ENCODE data around the gene ARSA. TPM values are rescaled to one million over a fixed set of nuclear protein-coding genes. Genes with fewer than 3 reads are reported as not detected.
A peak's percentile ranks its signal among the peaks of the same experiment; 100 is the strongest.

The ARSA gene
- total RNA-seq, 1 experiment from 2014 or later, result 10.3 TPM

GRCh38 chr22:50674606-50675552, 46.9 kb upstream of the ARSA start:
- H3K4me1 ChIP-seq (ENCODE audit: insufficient read depth, low read length), result no peaks in the 10 kb centered on the region; the same call in 1 of the 2 replicates
- H3K27me3 ChIP-seq (ENCODE audit: insufficient read depth, low read length), result peaks cover 6% of the 10 kb centered on the region; the same call in 1 of the 2 replicates
- no CpG with 5 or more reads among the region's 105 CpGs for WGBS (ENCODE audit: extremely low coverage, insufficient read length, low lambda C conversion rate)
- H4K8ac ChIP-seq (replicated peaks; ENCODE audit: insufficient read length, low read depth, low read length), result no peak overlapping the region
- no peak overlapping the region for H4K91ac ChIP-seq (ENCODE audit: insufficient read length, low read depth, low read length)
- H3K18ac ChIP-seq (ENCODE audit: insufficient read length, low read depth, low read length), result no peak overlapping the region
- peak overlapping the region; percentile 2 for H3K23ac ChIP-seq (ENCODE audit: insufficient read length, low read depth, low read length)
- no peak overlapping the region for H3K27ac Mint-ChIP-seq
- H4K20me1 ChIP-seq (ENCODE audit: control insufficient read depth, insufficient read depth, insufficient read length), result no peaks in the 10 kb centered on the region
- H2BK20ac ChIP-seq (ENCODE audit: low read depth, low read length, poor library complexity, severe bottlenecking), result no peak overlapping the region
- no peaks in the 10 kb centered on the region for H3K79me1 ChIP-seq (ENCODE audit: insufficient read depth, low read depth, low read length, poor library complexity, severe bottlenecking)
- H2AK5ac ChIP-seq (ENCODE audit: insufficient read length, low read length), result no peak overlapping the region
- no peaks in the 10 kb centered on the region for H3K79me2 ChIP-seq (ENCODE audit: insufficient read depth, low read length)
- H2AFZ ChIP-seq (ENCODE audit: low read length), result no peak overlapping the region
- H3K4me3 Mint-ChIP-seq, result peak overlapping the region; percentile 68 to 77
- H3K4me1 Mint-ChIP-seq, result peaks cover 16 to 36% of the 10 kb centered on the region in 2 experiments
- H3K4ac ChIP-seq (ENCODE audit: low read depth, low read length), result no peak overlapping the region
- no peak for TF ChIP-seq CTCF (conservative IDR thresholded peaks at IDR 0.05)
- no peak overlapping the region for H2BK5ac ChIP-seq (ENCODE audit: insufficient read length, low read length)
- no peak overlapping the region for H3T11ph ChIP-seq (ENCODE audit: low read length)
- H3K14ac ChIP-seq (ENCODE audit: insufficient read depth, low read length), result no peak overlapping the region
- H2BK120ac ChIP-seq (ENCODE audit: low read depth, low read length, poor library complexity, severe bottlenecking), result no peak overlapping the region
- H3K9ac ChIP-seq (ENCODE audit: extremely low read depth, insufficient read length, low read length), result no peak overlapping the region
- H2BK15ac ChIP-seq (ENCODE audit: low read depth, low read length), result no peak overlapping the region
- DNase-seq, result peak; percentile 91
- no peak overlapping the region for H3K56ac ChIP-seq (ENCODE audit: insufficient read length, low read depth, low read length)
- no peaks in the 10 kb centered on the region for H3K9me3 ChIP-seq (ENCODE audit: control insufficient read depth, low read depth, low read length)
- no peak overlapping the region for H3K27ac ChIP-seq (ENCODE audit: insufficient read length, low read depth, low read length)
- peaks cover 3 to 11% (median 9%) of the 10 kb centered on the region in 3 experiments; a peak in 5 of 7 replicates for H3K36me3 Mint-ChIP-seq (ENCODE audit: insufficient read depth in 1 of 3, low read depth in 3 of 3)
- H3K27me3 Mint-ChIP-seq (ENCODE audit: low read depth), result peaks cover 58% of the 10 kb centered on the region
- H2BK12ac ChIP-seq (ENCODE audit: insufficient read length, low read depth, low read length), result no peak overlapping the region
- H4K5ac ChIP-seq (ENCODE audit: insufficient read length, low read depth, low read length), result no peak overlapping the region
- peaks cover 8% of the 10 kb centered on the region for H3K23me2 ChIP-seq (ENCODE audit: insufficient read length, low read depth, low read length, poor library complexity, severe bottlenecking)
- peaks cover 0 to 2% of the 10 kb centered on the region in 2 experiments; a peak in 1 of 5 replicates for H3K9me3 Mint-ChIP-seq
- H3K4me2 ChIP-seq (ENCODE audit: insufficient read depth, insufficient read length, low read length), result peak overlapping the region; percentile 33

Data from H9 (cell line).